CD4-positive, alpha-beta T cell treated with Interleukin-6 for 4 hours (primary cell): ENCODE results near the gene SLC39A13.

Experiments used
- DNase-seq: peaks from one replicate; pipeline ENCODE4 v3.0.0-alpha.2; 2020; ENCODE audit warnings: mixed read lengths

SLC39A13 gene

GRCh38 chr11:47461876-47462275 is 53.5 kb downstream of the SLC39A13 start:
- DNase-seq = no peak

- no peak for DNase-seq
Measured at GRCh38 chr11:47464483-47464882, 56.1 kb downstream of the SLC39A13 start.
